Measurements from ENCODE around the gene ZNF684. TPM values are rescaled to one million over a fixed set of nuclear protein-coding genes. Genes with fewer than 3 reads are reported as not detected.
A peak's percentile ranks its signal among the peaks of the same experiment; 100 is the strongest.

Gene ZNF684
- total RNA-seq, 4 donors from 2014 or later, result 5.3 to 9.0 (median 6.4) TPM

- TF ChIP-seq POLR2A (IDR thresholded peaks at IDR 0.05), result no peak
- TF ChIP-seq EP300 (IDR thresholded peaks at IDR 0.05), result no peak
- TF ChIP-seq CTCF (IDR thresholded peaks at IDR 0.05), result no peak
- H3K4me3 ChIP-seq, result no peak overlapping the region
- H3K27ac ChIP-seq, result no peak overlapping the region
- H3K4me1 ChIP-seq, result no peaks in the 10 kb centered on the region
- H3K36me3 ChIP-seq, result no peaks in the 10 kb centered on the region
- H3K27me3 ChIP-seq, result no peaks in the 10 kb centered on the region
- peaks cover 0 to 11% (median 0%) of the 10 kb centered on the region in 4 donors for H3K9me3 ChIP-seq
- no peak for DNase-seq (ENCODE audit: low spot score in 2 of 2)
These were observed 43.9 kb downstream of the ZNF684 start for GRCh38 chr1:40575336-40575735.

GRCh38 chr1:40582116-40582515 is 50.7 kb downstream of the ZNF684 start:
- H3K4me1 ChIP-seq, result peaks cover 0 to 13% (median 0%) of the 10 kb centered on the region in 4 donors
- TF ChIP-seq CTCF (IDR thresholded peaks at IDR 0.05) (no peak), EP300 (IDR thresholded peaks at IDR 0.05) (no peak), POLR2A (IDR thresholded peaks at IDR 0.05) (no peak)
- no peak overlapping the region for H3K4me3 ChIP-seq
- no peak overlapping the region for H3K27ac ChIP-seq
- WGBS, 2 donors, result 90 to 91% methylated on average over 2 of the region's 2 CpGs
- H3K36me3 ChIP-seq, result no peaks in the 10 kb centered on the region
- peaks cover 0 to 4% (median 0%) of the 10 kb centered on the region in 4 donors for H3K9me3 ChIP-seq
- DNase-seq (ENCODE audit: low spot score in 2 of 2), result no peak
- H3K27me3 ChIP-seq, result no peaks in the 10 kb centered on the region

- no peak overlapping the region for H3K27ac ChIP-seq
These were observed 52.5 kb downstream of the ZNF684 start for GRCh38 chr1:40583980-40584379.

GRCh38 chr1:40588586-40588985 is 57.1 kb downstream of the ZNF684 start:
- no peak for TF ChIP-seq POLR2A (IDR thresholded peaks at IDR 0.05)
- no peak for TF ChIP-seq EP300 (IDR thresholded peaks at IDR 0.05)
- TF ChIP-seq CTCF (IDR thresholded peaks at IDR 0.05), result no peak
- no peak overlapping the region for H3K4me3 ChIP-seq
- no peaks in the 10 kb centered on the region for H3K27me3 ChIP-seq
- no peaks in the 10 kb centered on the region for H3K36me3 ChIP-seq
- H3K4me1 ChIP-seq, result peaks cover 0 to 5% (median 0%) of the 10 kb centered on the region in 4 donors
- 43 to 47% methylated on average over 2 of the region's 2 CpGs for WGBS, 2 donors
- no peak for DNase-seq (ENCODE audit: low spot score in 2 of 2)
- no peaks in the 10 kb centered on the region for H3K9me3 ChIP-seq
- H3K27ac ChIP-seq, result no peak overlapping the region

More at GRCh38 chr1:40583980-40584379, 52.5 kb downstream of the ZNF684 start:
- H3K36me3 ChIP-seq, result no peaks in the 10 kb centered on the region
- H3K9me3 ChIP-seq, result no peaks in the 10 kb centered on the region
- H3K4me1 ChIP-seq, result peaks cover 0 to 13% (median 0%) of the 10 kb centered on the region in 4 donors
- no peaks in the 10 kb centered on the region for H3K27me3 ChIP-seq
- no peak overlapping the region for H3K4me3 ChIP-seq
- 72 to 75% methylated on average over 6 of the region's 6 CpGs for WGBS, 2 donors
- no peak for DNase-seq (ENCODE audit: low spot score in 2 of 2)
- TF ChIP-seq POLR2A (IDR thresholded peaks at IDR 0.05) (no peak), EP300 (IDR thresholded peaks at IDR 0.05) (no peak), CTCF (IDR thresholded peaks at IDR 0.05) (no peak)

GRCh38 chr1:40592107-40592803 is 60.8 kb downstream of the ZNF684 start:
- Histone ChIP-seq H3K9me3 (no peaks in the 10 kb centered on the region), H3K27ac (no peak overlapping the region), H3K27me3 (no peaks in the 10 kb centered on the region), H3K4me3 (no peak overlapping the region), H3K4me1 (no peaks in the 10 kb centered on the region), H3K36me3 (no peaks in the 10 kb centered on the region)
- TF ChIP-seq CTCF (IDR thresholded peaks at IDR 0.05), result peak in 3 of 5 experiments; percentile 19 to 35 (median 27)
- TF ChIP-seq POLR2A (IDR thresholded peaks at IDR 0.05), result no peak
- TF ChIP-seq EP300 (IDR thresholded peaks at IDR 0.05), result no peak
- 40 to 50% methylated on average over 6 of the region's 6 CpGs for WGBS, 2 donors
- peak in 1 of 2 donors; percentile 40 for DNase-seq (ENCODE audit: low spot score in 2 of 2)

Measured in tibial nerve (tissue), 4 donors.